GM12874 (cell line): ENCODE data around the gene PRPF38A.

Source experiments
- TF ChIP-seq, protein P1 (sequence below): IDR thresholded peaks from 2 replicates; pipeline ENCODE4 v1.5.1; 2011; ENCODE audit warnings: low read depth, mild to moderate bottlenecking, control low read depth, low read length, moderate library complexity; ENCODE audit not compliant: insufficient read depth

Gene PRPF38A

DNA sequence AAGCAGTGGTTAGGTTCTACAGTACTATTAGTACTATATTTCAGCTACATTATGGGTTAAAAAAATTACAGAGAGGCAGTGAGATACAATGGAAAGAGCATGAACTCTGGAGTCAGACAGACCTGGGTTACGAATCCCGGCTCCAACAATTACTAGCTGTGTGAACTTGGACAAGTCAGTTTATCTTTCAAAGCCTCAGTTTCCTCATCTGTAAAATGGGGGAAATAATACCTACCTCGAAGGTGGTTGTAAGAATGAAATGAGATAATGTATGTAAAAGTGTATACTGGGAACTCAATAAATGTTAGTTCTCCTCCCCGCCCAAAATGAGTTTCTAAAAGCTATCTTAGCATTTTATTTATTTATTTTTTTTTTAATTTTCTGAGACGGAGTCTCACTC lies 59.5 kb downstream of the PRPF38A start:
- TF ChIP-seq, protein P1, sequence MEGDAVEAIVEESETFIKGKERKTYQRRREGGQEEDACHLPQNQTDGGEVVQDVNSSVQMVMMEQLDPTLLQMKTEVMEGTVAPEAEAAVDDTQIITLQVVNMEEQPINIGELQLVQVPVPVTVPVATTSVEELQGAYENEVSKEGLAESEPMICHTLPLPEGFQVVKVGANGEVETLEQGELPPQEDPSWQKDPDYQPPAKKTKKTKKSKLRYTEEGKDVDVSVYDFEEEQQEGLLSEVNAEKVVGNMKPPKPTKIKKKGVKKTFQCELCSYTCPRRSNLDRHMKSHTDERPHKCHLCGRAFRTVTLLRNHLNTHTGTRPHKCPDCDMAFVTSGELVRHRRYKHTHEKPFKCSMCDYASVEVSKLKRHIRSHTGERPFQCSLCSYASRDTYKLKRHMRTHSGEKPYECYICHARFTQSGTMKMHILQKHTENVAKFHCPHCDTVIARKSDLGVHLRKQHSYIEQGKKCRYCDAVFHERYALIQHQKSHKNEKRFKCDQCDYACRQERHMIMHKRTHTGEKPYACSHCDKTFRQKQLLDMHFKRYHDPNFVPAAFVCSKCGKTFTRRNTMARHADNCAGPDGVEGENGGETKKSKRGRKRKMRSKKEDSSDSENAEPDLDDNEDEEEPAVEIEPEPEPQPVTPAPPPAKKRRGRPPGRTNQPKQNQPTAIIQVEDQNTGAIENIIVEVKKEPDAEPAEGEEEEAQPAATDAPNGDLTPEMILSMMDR = no peak

- TF ChIP-seq, protein P1 = no peak
Observed at GRCh38 chr1:52469108-52469507, 64.7 kb downstream of the PRPF38A start.
